A673 (cell line): Measurements from ENCODE around the gene MAPKAPK5. TPM values are rescaled to one million over a fixed set of nuclear protein-coding genes. Genes with fewer than 3 reads are reported as not detected.

Experiments used
- BruUV-seq: library from RNA; stranded (reverse); fragments of 400-500 nt; replicated peaks from 2 replicates; lab custom pipeline; 2021; lab: Mats Ljungman, UMichigan
- CTCF ChIA-PET: fragments of 300-600 bp; sonication (Branson Sonifier 250); formaldehyde crosslinking; loops from one replicate; lab custom pipeline; 2022; ENCODE audit warnings: antibody characterized with exemption; lab: Charles Lee
- POLR2A ChIA-PET: fragments of 300-600 bp; sonication (Branson Sonifier 250); formaldehyde crosslinking; loops from one replicate; lab custom pipeline; 2022; ENCODE audit warnings: antibody characterized with exemption; ENCODE audit not compliant: low non-redundant PET; lab: Charles Lee
- DNase-seq: peaks from one replicate; pipeline ENCODE4 v3.0.0-alpha.2; 2015; ENCODE audit warnings: low spot score
- H3K27ac ChIP-seq: fragments of 200-600 bp; sonication (generic); 2 replicates; pipeline ENCODE4 v1.5.1; 2016; ENCODE audit warnings: mixed run types, low read depth, mild to moderate bottlenecking, mixed read lengths, antibody characterized with exemption, low read length; ENCODE audit not compliant: poor library complexity, severe bottlenecking
- H3K27me3 ChIP-seq: fragments of 200-600 bp; sonication (generic); replicated peaks from 2 replicates; pipeline ENCODE4 v1.6.1; 2017; ENCODE audit warnings: mixed run types, low read depth, mild to moderate bottlenecking, mixed read lengths, antibody characterized with exemption, low read length; ENCODE audit not compliant: insufficient read depth, poor library complexity
- H3K36me3 ChIP-seq: fragments of 200-600 bp; sonication (generic); 2 replicates; pipeline ENCODE4 v1.6.1; 2016; ENCODE audit warnings: mixed run types, mild to moderate bottlenecking, mixed read lengths, antibody characterized with exemption, low read length; ENCODE audit not compliant: insufficient read depth, poor library complexity, severe bottlenecking
- H3K4me1 ChIP-seq: fragments of 200-600 bp; sonication (generic); 2 replicates; pipeline ENCODE4 v1.6.1; 2017; ENCODE audit warnings: mixed run types, mild to moderate bottlenecking, mixed read lengths, antibody characterized with exemption, low read length; ENCODE audit not compliant: insufficient read depth, poor library complexity, severe bottlenecking
- H3K4me3 ChIP-seq: fragments of 200-600 bp; sonication (generic); 2 replicates; pipeline ENCODE4 v1.5.1; 2016; ENCODE audit warnings: low read depth, mixed run types, mild to moderate bottlenecking, mixed read lengths, low read length; ENCODE audit not compliant: poor library complexity, severe bottlenecking
- H3K9me3 ChIP-seq: fragments of 200-600 bp; sonication (generic); 2 replicates; pipeline ENCODE4 v1.6.1; 2016; ENCODE audit warnings: mixed run types, low read depth, mild to moderate bottlenecking, mixed read lengths, antibody characterized with exemption, low read length; ENCODE audit not compliant: poor library complexity, severe bottlenecking
- EZH2 ChIP-seq: fragments of 200-600 bp; sonication (generic); IDR thresholded peaks from 2 replicates; pipeline ENCODE4 v1.6.1; 2017; ENCODE audit warnings: borderline replicate concordance, low read depth, mild to moderate bottlenecking, mixed read lengths, antibody characterized with exemption, low read length; ENCODE audit not compliant: poor library complexity, severe bottlenecking
- intact Hi-C: fragments of 100-400 bp; cut with micrococcal nuclease; formaldehyde crosslinking; loops from one replicate; pipeline ENCODE4 v1.10.0; 2022; ENCODE audit not compliant: unreplicated experiment
- total RNA-seq: library from RNA; stranded (reverse); gene quantifications from 2 replicates; pipeline ENCODE4 v1.2.3, GENCODE V29; 2021
- TF ChIP-seq, protein P1 (sequence below): fragments of 300-800, 200-600 bp; sonication (generic); conservative IDR thresholded peaks from 2 replicates; pipeline ENCODE4 v1.5.1; 2017; ENCODE audit warnings: low read depth, mild to moderate bottlenecking, antibody characterized with exemption, low read length, moderate library complexity, mixed read lengths

The MAPKAPK5 gene
- total RNA-seq, 1 experiment from 2014 or later = 67.4 TPM

DNA sequence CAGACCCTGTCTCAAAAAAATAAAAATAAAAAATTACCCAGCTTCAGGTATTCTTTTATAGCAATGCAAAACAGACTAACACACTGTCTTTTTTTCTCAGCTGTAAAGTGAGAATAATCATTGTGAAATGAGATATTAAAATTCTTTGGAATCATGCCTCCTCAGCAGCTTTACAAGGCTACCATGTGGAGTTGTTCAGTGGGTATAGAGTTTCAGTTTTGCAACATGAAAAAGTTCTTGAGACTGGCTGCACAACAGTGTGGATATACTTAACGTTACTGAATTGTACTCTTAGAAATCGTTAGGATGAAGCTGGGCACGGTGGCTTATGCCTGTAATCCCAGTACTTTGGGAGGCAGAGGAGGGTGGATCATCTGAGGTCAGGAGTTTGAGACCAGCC is 15.7 kb upstream of the MAPKAPK5 start:
- ChIA-PET POLR2A (no interaction called here), CTCF (no interaction called here)
- DNase-seq = no peak
- no peaks in the 10 kb centered on the region for H3K4me1 ChIP-seq
- no TSS peak for BruUV-seq
- H3K9me3 ChIP-seq = no peaks in the 10 kb centered on the region
- no peak overlapping the region for H3K4me3 ChIP-seq
- H3K27me3 ChIP-seq = no peaks in the 10 kb centered on the region
- no peak overlapping the region for H3K27ac ChIP-seq
- no peaks in the 10 kb centered on the region for H3K36me3 ChIP-seq
- intact Hi-C loops = loop anchor here (10.0 kb wide), 1 partner anchor 588 kb away; the partner anchor contains the start of gene PTPN11
- TF ChIP-seq, protein P1, sequence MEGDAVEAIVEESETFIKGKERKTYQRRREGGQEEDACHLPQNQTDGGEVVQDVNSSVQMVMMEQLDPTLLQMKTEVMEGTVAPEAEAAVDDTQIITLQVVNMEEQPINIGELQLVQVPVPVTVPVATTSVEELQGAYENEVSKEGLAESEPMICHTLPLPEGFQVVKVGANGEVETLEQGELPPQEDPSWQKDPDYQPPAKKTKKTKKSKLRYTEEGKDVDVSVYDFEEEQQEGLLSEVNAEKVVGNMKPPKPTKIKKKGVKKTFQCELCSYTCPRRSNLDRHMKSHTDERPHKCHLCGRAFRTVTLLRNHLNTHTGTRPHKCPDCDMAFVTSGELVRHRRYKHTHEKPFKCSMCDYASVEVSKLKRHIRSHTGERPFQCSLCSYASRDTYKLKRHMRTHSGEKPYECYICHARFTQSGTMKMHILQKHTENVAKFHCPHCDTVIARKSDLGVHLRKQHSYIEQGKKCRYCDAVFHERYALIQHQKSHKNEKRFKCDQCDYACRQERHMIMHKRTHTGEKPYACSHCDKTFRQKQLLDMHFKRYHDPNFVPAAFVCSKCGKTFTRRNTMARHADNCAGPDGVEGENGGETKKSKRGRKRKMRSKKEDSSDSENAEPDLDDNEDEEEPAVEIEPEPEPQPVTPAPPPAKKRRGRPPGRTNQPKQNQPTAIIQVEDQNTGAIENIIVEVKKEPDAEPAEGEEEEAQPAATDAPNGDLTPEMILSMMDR = no peak
- TF ChIP-seq EZH2 = no peak

DNA sequence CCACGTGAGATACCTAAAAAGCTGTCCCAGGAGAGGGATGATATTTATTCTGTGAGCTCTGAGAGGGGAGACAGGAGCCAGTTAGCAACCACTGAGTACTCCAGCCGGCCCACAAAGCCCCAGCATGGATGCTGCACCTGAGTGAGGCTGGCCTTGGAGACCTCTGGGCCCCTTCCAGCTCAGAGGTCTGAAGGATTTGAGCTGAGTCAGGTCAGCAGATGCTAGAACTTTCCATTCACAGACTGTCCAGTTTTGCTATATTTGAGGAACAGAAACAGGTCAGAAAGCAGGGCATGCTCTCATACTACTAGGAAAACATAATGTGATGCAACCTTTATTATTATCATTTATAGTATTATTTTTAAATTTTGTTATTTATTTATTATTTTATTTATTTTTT is 15.0 kb upstream of the MAPKAPK5 start:
- Histone ChIP-seq H3K27ac (no peak overlapping the region), H3K4me1 (no peaks in the 10 kb centered on the region), H3K9me3 (no peaks in the 10 kb centered on the region), H3K36me3 (no peaks in the 10 kb centered on the region), H3K4me3 (no peak overlapping the region), H3K27me3 (no peaks in the 10 kb centered on the region)
- no peak for DNase-seq
- POLR2A ChIA-PET = no interaction called here
- CTCF ChIA-PET = no interaction called here
- no peak for TF ChIP-seq EZH2
- TF ChIP-seq, protein P1 = no peak
- no TSS peak for BruUV-seq
- intact Hi-C loops = loop anchor here (10.0 kb wide), 1 partner anchor 588 kb away; the partner anchor contains the start of gene PTPN11

DNA sequence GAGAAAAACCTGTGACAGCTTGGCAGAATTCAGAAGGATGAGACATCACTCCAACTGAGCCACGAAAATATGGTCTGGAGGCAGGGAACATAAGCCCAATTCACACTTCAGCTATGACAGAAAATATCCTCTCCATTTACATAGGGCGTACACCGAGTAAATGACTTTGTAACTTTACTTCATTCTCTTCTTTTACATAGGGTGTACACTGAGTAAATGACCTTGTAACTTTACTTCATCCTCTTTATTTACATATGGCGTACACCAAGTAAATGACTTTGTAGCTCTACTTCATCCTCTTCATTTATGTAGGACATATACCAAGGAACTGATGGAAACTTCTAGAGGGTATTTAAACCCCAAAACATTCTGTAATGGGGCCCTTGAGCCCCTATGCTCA is 14.1 kb upstream of the MAPKAPK5 start:
- BruUV-seq = no TSS peak
- intact Hi-C loops = loop anchor here (10.0 kb wide), 1 partner anchor 587 kb away; the partner anchor contains the start of gene PTPN11
- DNase-seq = no peak
- H3K36me3 ChIP-seq = no peaks in the 10 kb centered on the region
- H3K9me3 ChIP-seq = no peaks in the 10 kb centered on the region
- no peaks in the 10 kb centered on the region for H3K27me3 ChIP-seq
- ChIA-PET CTCF (no interaction called here), POLR2A (no interaction called here)
- H3K27ac ChIP-seq = no peak overlapping the region
- H3K4me3 ChIP-seq = no peak overlapping the region
- no peaks in the 10 kb centered on the region for H3K4me1 ChIP-seq
- TF ChIP-seq EZH2 = no peak
- TF ChIP-seq, protein P1 = no peak
